Keratinocyte (primary cell): ENCODE measurements around the gene WDR26. TPM values are rescaled to one million over a fixed set of nuclear protein-coding genes. Genes with fewer than 3 reads are reported as not detected.

Source experiments
- DNase-seq: peaks from one replicate; pipeline ENCODE4 v3.0.0-alpha.2; 2011; ENCODE audit warnings: low read depth, missing footprints, low spot score
- FAIRE-seq: peaks from 2 replicates; lab custom pipeline; 2011; peaks lifted over from hg19 to GRCh38; lab: Jason Lieb, UNC
- H2AFZ ChIP-seq: 2 replicates; pipeline ENCODE4 v1.6.0; 2012; ENCODE audit warnings: low read length, control low read depth, inconsistent platforms; ENCODE audit not compliant: control insufficient read depth
- H3K27ac ChIP-seq: 2 replicates; pipeline ENCODE4 v1.5.1; 2011; ENCODE audit warnings: low read length; ENCODE audit not compliant: control insufficient read depth, insufficient read depth
- H3K27me3 ChIP-seq: 3 replicates; pipeline ENCODE4 v1.6.0; 2011; ENCODE audit warnings: low read length; ENCODE audit not compliant: control insufficient read depth, insufficient read depth; ENCODE audit errors: extremely low read depth
- H3K36me3 ChIP-seq, 2 experiments: 2 replicates in 1 of 2; 3 replicates in 1 of 2; pipeline ENCODE4 v1.5.1; 2011; ENCODE audit warnings: low read length in 2 of 2, mild to moderate bottlenecking in 1 of 2; ENCODE audit not compliant: control insufficient read depth in 2 of 2, insufficient read depth in 2 of 2; ENCODE audit errors: extremely low read depth in 1 of 2
- H3K4me1 ChIP-seq: 3 replicates; pipeline ENCODE4 v1.5.1; 2011; ENCODE audit warnings: low read length; ENCODE audit not compliant: control insufficient read depth, insufficient read depth; ENCODE audit errors: extremely low read depth
- H3K4me2 ChIP-seq: 3 replicates; pipeline ENCODE4 v1.6.0; 2011; ENCODE audit warnings: low read depth, low read length; ENCODE audit not compliant: control insufficient read depth, insufficient read depth; ENCODE audit errors: extremely low read depth
- H3K4me3 ChIP-seq, 3 experiments: fragments of 200-600 bp in 1 of 3; sonication (generic) in 1 of 3; 2 replicates in 2 of 3; 3 replicates in 1 of 3; pipeline ENCODE4 v1.5.1; 2011 to 2016; ENCODE audit warnings: low read length in 3 of 3, mild to moderate bottlenecking in 3 of 3, control low read depth in 2 of 3, inconsistent platforms in 1 of 3, low read depth in 1 of 3, mixed read lengths in 1 of 3, mixed run types in 1 of 3, moderate library complexity in 1 of 3; ENCODE audit not compliant: control insufficient read depth in 2 of 3, insufficient read depth in 2 of 3; ENCODE audit errors: extremely low read depth in 1 of 3
- H3K79me2 ChIP-seq: 2 replicates; pipeline ENCODE4 v1.6.0; 2012; ENCODE audit warnings: low read length; ENCODE audit not compliant: control insufficient read depth, insufficient read depth
- H3K9ac ChIP-seq: 3 replicates; pipeline ENCODE4 v1.6.0; 2011; ENCODE audit warnings: low read length; ENCODE audit not compliant: control insufficient read depth, insufficient read depth; ENCODE audit errors: extremely low read depth
- H3K9me1 ChIP-seq: 3 replicates; pipeline ENCODE4 v1.6.0; 2011; ENCODE audit warnings: low read length; ENCODE audit not compliant: control insufficient read depth, insufficient read depth; ENCODE audit errors: extremely low read depth
- H3K9me3 ChIP-seq: 2 replicates; pipeline ENCODE4 v1.5.1; 2012; ENCODE audit warnings: low read depth, low read length; ENCODE audit not compliant: control insufficient read depth
- H4K20me1 ChIP-seq: 3 replicates; pipeline ENCODE4 v1.6.0; 2011; ENCODE audit warnings: low read length; ENCODE audit not compliant: control insufficient read depth, insufficient read depth; ENCODE audit errors: extremely low read depth
- CTCF ChIP-seq, 3 experiments: IDR thresholded peaks in 1 of 3; conservative IDR thresholded peaks in 1 of 3; optimal IDR thresholded peaks in 1 of 3; 2 replicates in 2 of 3; 3 replicates in 1 of 3; pipeline versions ENCODE3 to v1.5.1; 2011; ENCODE audit warnings: low read length in 3 of 3, mild to moderate bottlenecking in 3 of 3, moderate library complexity in 2 of 3, control low read depth in 1 of 3, inconsistent platforms in 1 of 3; ENCODE audit not compliant: insufficient read depth in 2 of 3; ENCODE audit errors: extremely low read depth in 1 of 3
- EZH2 ChIP-seq: IDR thresholded peaks from one replicate; pipeline ENCODE4 v1.6.1; 2012; ENCODE audit warnings: inconsistent platforms, mild to moderate bottlenecking, low read length, moderate library complexity
- dilution Hi-C: fragments of 300-500 bp; cut with MboI; formaldehyde crosslinking; loops from one replicate; pipeline ENCODE4 v1.7.0; 2020; ENCODE audit warnings: low sequenced_read_pairs; ENCODE audit not compliant: extremely low pct_ligation_motif_present
- polyA plus RNA-seq, 5 experiments: library from polyadenylated mRNA; depleted of rRNA in 3 of 5; stranded (reverse) in 3 of 5; stranded (forward) in 1 of 5; unstranded in 1 of 5; fragments of >200 nt; gene quantifications; 1 replicate in 1 of 5; 2 replicates in 3 of 5; 3 replicates in 1 of 5; pipeline versions ENCODE4 v1.2.1 to v1.2.3, GENCODE V29; 2011 to 2012; ENCODE audit warnings: missing spikeins in 2 of 5, low read depth in 1 of 5, low replicate concordance in 1 of 5

WDR26 gene
- polyA plus RNA-seq, 1 donor (not counting 4 experiments of a cell fraction or from before 2014, with no cell fraction given), result 46.4 TPM

GRCh38 chr1:224431726-224432125, 2.9 kb downstream of the WDR26 start:
- Histone ChIP-seq H3K9me1 (no peaks in the 10 kb centered on the region), H3K9me3 (no peaks in the 10 kb centered on the region), H3K36me3 (peaks cover 3% of the 10 kb centered on the region in 2 experiments), H4K20me1 (peaks cover 9% of the 10 kb centered on the region), H3K79me2 (peaks cover 67% of the 10 kb centered on the region), H3K4me2 (peak overlapping the region; percentile 98), H3K27me3 (no peaks in the 10 kb centered on the region), H3K4me3 (peak overlapping the region in 2 of 3 experiments; percentile 3 to 9), H3K27ac (no peak overlapping the region), H3K9ac (no peak overlapping the region), H3K4me1 (peaks cover 38% of the 10 kb centered on the region), H2AFZ (no peak overlapping the region)
- FAIRE-seq (no peak), DNase-seq (no peak)
- TF ChIP-seq EZH2, result no peak
- no peak for TF ChIP-seq CTCF (optimal IDR thresholded peaks at IDR 0.05 in 1 of 3, IDR thresholded peaks at IDR 0.05 in 1 of 3, conservative IDR thresholded peaks at IDR 0.05 in 1 of 3; ENCODE audit: extremely low read depth in 1 of 3, insufficient read depth in 2 of 3, low read length in 3 of 3)
- dilution Hi-C loops, result no loop called here

GRCh38 chr1:224430511-224431113, 4.0 kb downstream of the WDR26 start:
- H3K79me2 ChIP-seq, result peaks cover 66% of the 10 kb centered on the region
- no peak for TF ChIP-seq CTCF (optimal IDR thresholded peaks at IDR 0.05 in 1 of 3, IDR thresholded peaks at IDR 0.05 in 1 of 3, conservative IDR thresholded peaks at IDR 0.05 in 1 of 3; ENCODE audit: extremely low read depth in 1 of 3, insufficient read depth in 2 of 3, low read length in 3 of 3)
- TF ChIP-seq EZH2, result no peak
- FAIRE-seq (no peak), DNase-seq (no peak)
- H3K9me1 ChIP-seq, result no peaks in the 10 kb centered on the region
- H3K27me3 ChIP-seq, result no peaks in the 10 kb centered on the region
- peak overlapping the region; percentile 50 for H3K27ac ChIP-seq
- H3K9me3 ChIP-seq, result no peaks in the 10 kb centered on the region
- peaks cover 9% of the 10 kb centered on the region for H4K20me1 ChIP-seq
- H3K36me3 ChIP-seq, result peaks cover 3% of the 10 kb centered on the region in 2 experiments
- peak overlapping the region in 2 of 3 experiments; percentile 47 for H3K4me3 ChIP-seq
- H3K4me1 ChIP-seq, result peaks cover 28% of the 10 kb centered on the region
- dilution Hi-C loops, result no loop called here
- no peak overlapping the region for H3K9ac ChIP-seq
- peak overlapping the region; percentile 98 for H3K4me2 ChIP-seq
- H2AFZ ChIP-seq, result no peak overlapping the region
